Lung (tissue), 12 donors: ENCODE results near the gene SUOX. TPM values are rescaled to one million over a fixed set of nuclear protein-coding genes. Genes with fewer than 3 reads are reported as not detected.
A peak's percentile ranks its signal among the peaks of the same experiment; 100 is the strongest.

Experiments used
- ATAC-seq: fragments of 200-7000 bp; cut with Tn5 transposase; one replicate; pipeline ENCODE4 v1.9.1; 2020; ENCODE audit warnings: moderate number of reproducible peaks; ENCODE audit not compliant: insufficient read depth, low FRiP score
- DNase-seq, 3 donors: peaks; one replicate each; pipeline ENCODE4 v3.0.0-alpha.2; 2013 to 2017
- H3K27ac ChIP-seq, 2 donors: one replicate each; pipeline ENCODE4 v1.5.1; 2013; ENCODE audit warnings: mild to moderate bottlenecking in 2 of 2, moderate library complexity in 2 of 2, control low read depth in 1 of 2, inconsistent platforms in 1 of 2, low read depth in 1 of 2, low read length in 1 of 2
- H3K27me3 ChIP-seq, 3 donors: one replicate each; pipeline ENCODE4 v1.5.1; 2013; ENCODE audit warnings: low read length in 2 of 3; ENCODE audit not compliant: control insufficient read depth in 3 of 3, insufficient read depth in 3 of 3
- H3K36me3 ChIP-seq, 4 donors: one replicate each; pipeline ENCODE4 v1.5.1; 2013; ENCODE audit warnings: low read length in 4 of 4, mild to moderate bottlenecking in 1 of 4, moderate library complexity in 1 of 4; ENCODE audit not compliant: control insufficient read depth in 4 of 4, insufficient read depth in 4 of 4
- H3K4me1 ChIP-seq, 5 donors: one replicate each; pipeline ENCODE4 v1.5.1; 2013; ENCODE audit warnings: low read length in 5 of 5, mild to moderate bottlenecking in 2 of 5, moderate library complexity in 1 of 5; ENCODE audit not compliant: control insufficient read depth in 5 of 5, insufficient read depth in 5 of 5
- H3K4me3 ChIP-seq: one replicate; pipeline ENCODE4 v1.5.1; 2013; ENCODE audit warnings: mild to moderate bottlenecking, control low read depth, moderate library complexity
- H3K9ac ChIP-seq, 2 donors: one replicate each; pipeline ENCODE4 v1.5.1; 2013; ENCODE audit warnings: low read length in 2 of 2, control low read depth in 1 of 2; ENCODE audit not compliant: insufficient read depth in 1 of 2
- H3K9me3 ChIP-seq, 4 donors: one replicate each; pipeline ENCODE4 v1.5.1; 2013; ENCODE audit warnings: low read length in 3 of 4, mild to moderate bottlenecking in 1 of 4, moderate library complexity in 1 of 4; ENCODE audit not compliant: control insufficient read depth in 4 of 4, insufficient read depth in 3 of 4
- CTCF ChIP-seq: IDR thresholded peaks from 2 replicates; pipeline ENCODE4 v1.5.1; 2012; ENCODE audit warnings: mild to moderate bottlenecking; ENCODE audit errors: control extremely low read depth, extremely low read depth
- WGBS, 2 donors: extraction: QIAGEN DNeasy Blood & Tissue Kit; methylation state at CpG; one replicate each; pipeline ENCODE4 v1.1.7; 2013; 5-methylcytosine and 5-hydroxymethylcytosine counted together
- polyA plus RNA-seq, 2 donors: library from polyadenylated mRNA; stranded (reverse); fragments of 200-250 nt; gene quantifications; one replicate each; pipeline ENCODE4 v1.2.1, GENCODE V29; 2013
- total RNA-seq, 2 donors: library from RNA; depleted of rRNA in 1 of 2; stranded (reverse); fragments of >200 nt in 1 of 2; gene quantifications; one replicate each; pipeline ENCODE4 v1.2.1, GENCODE V29; 2014 to 2021
- donor health status: control.
- donor health status: control.
- donor health status: Bipolar disorder and iron deficiency.
- donor health status: healthy.
- donor health status: DM: yes; HTN: yes; CAD: no.

SUOX gene
- total and polyA plus RNA-seq, 4 donors: 15.1 to 26.2 (median 17.4) TPM

- DNase-seq (peak; percentile 28 to 74 (median 63)), ATAC-seq (peak; percentile 49)
- no peak overlapping the region for H3K9ac ChIP-seq
- 38 to 44% methylated on average over 2 of the region's 2 CpGs for WGBS, 2 donors
- H3K27me3 ChIP-seq: no peaks in the 10 kb centered on the region
- H3K4me3 ChIP-seq: no peak overlapping the region
- H3K9me3 ChIP-seq: no peaks in the 10 kb centered on the region
- peak overlapping the region in 1 of 2 donors; percentile 62 for H3K27ac ChIP-seq
- no peaks in the 10 kb centered on the region for H3K4me1 ChIP-seq
- TF ChIP-seq CTCF: no peak
- H3K36me3 ChIP-seq: peaks cover 0 to 6% (median 0%) of the 10 kb centered on the region in 4 donors
These were observed 17.1 kb downstream of the SUOX start for GRCh38 chr12:56014205-56014604.

- ATAC-seq (no peak), DNase-seq (no peak)
- no peak overlapping the region for H3K9ac ChIP-seq
- no peak for TF ChIP-seq CTCF
- no peak overlapping the region for H3K27ac ChIP-seq
- H3K36me3 ChIP-seq: peaks cover 0 to 4% (median 0%) of the 10 kb centered on the region in 4 donors
- H3K4me3 ChIP-seq: no peak overlapping the region
- no peaks in the 10 kb centered on the region for H3K9me3 ChIP-seq
- peaks cover 0 to 29% (median 3%) of the 10 kb centered on the region in 5 donors for H3K4me1 ChIP-seq
- WGBS, 2 donors: 92 to 98% methylated on average over 4 of the region's 4 CpGs
- H3K27me3 ChIP-seq: no peaks in the 10 kb centered on the region
These were observed 20.1 kb downstream of the SUOX start for GRCh38 chr12:56017181-56017580.

GRCh38 chr12:56018356-56018755 is 21.3 kb downstream of the SUOX start:
- H3K9me3 ChIP-seq: no peaks in the 10 kb centered on the region
- no peaks in the 10 kb centered on the region for H3K27me3 ChIP-seq
- no peak for TF ChIP-seq CTCF
- no peak for ATAC-seq
- H3K27ac ChIP-seq: no peak overlapping the region
- H3K36me3 ChIP-seq: peaks cover 0 to 4% (median 0%) of the 10 kb centered on the region in 4 donors
- 100% methylated on average over 1 of the region's 1 CpG for WGBS, 2 donors
- peaks cover 0 to 39% (median 3%) of the 10 kb centered on the region in 5 donors for H3K4me1 ChIP-seq
- H3K9ac ChIP-seq: no peak overlapping the region
- DNase-seq: no peak
- no peak overlapping the region for H3K4me3 ChIP-seq
